Keratinocyte (primary cell): Measurements from ENCODE around the gene TPMT. TPM values are rescaled to one million over a fixed set of nuclear protein-coding genes. Genes with fewer than 3 reads are reported as not detected.

ENCODE experiments used
- DNase-seq: peaks from one replicate; pipeline ENCODE4 v3.0.0-alpha.2; 2011; ENCODE audit warnings: low read depth, missing footprints, low spot score
- FAIRE-seq: peaks from 2 replicates; lab custom pipeline; 2011; peaks lifted over from hg19 to GRCh38; lab: Jason Lieb, UNC
- H2AFZ ChIP-seq: 2 replicates; pipeline ENCODE4 v1.6.0; 2012; ENCODE audit warnings: low read length, control low read depth, inconsistent platforms; ENCODE audit not compliant: control insufficient read depth
- H3K27ac ChIP-seq: 2 replicates; pipeline ENCODE4 v1.5.1; 2011; ENCODE audit warnings: low read length; ENCODE audit not compliant: control insufficient read depth, insufficient read depth
- H3K27me3 ChIP-seq: 3 replicates; pipeline ENCODE4 v1.6.0; 2011; ENCODE audit warnings: low read length; ENCODE audit not compliant: control insufficient read depth, insufficient read depth; ENCODE audit errors: extremely low read depth
- H3K36me3 ChIP-seq, 2 experiments: 2 replicates in 1 of 2; 3 replicates in 1 of 2; pipeline ENCODE4 v1.5.1; 2011; ENCODE audit warnings: low read length in 2 of 2, mild to moderate bottlenecking in 1 of 2; ENCODE audit not compliant: control insufficient read depth in 2 of 2, insufficient read depth in 2 of 2; ENCODE audit errors: extremely low read depth in 1 of 2
- H3K4me1 ChIP-seq: 3 replicates; pipeline ENCODE4 v1.5.1; 2011; ENCODE audit warnings: low read length; ENCODE audit not compliant: control insufficient read depth, insufficient read depth; ENCODE audit errors: extremely low read depth
- H3K4me2 ChIP-seq: 3 replicates; pipeline ENCODE4 v1.6.0; 2011; ENCODE audit warnings: low read depth, low read length; ENCODE audit not compliant: control insufficient read depth, insufficient read depth; ENCODE audit errors: extremely low read depth
- H3K4me3 ChIP-seq, 3 experiments: fragments of 200-600 bp in 1 of 3; sonication (generic) in 1 of 3; 2 replicates in 2 of 3; 3 replicates in 1 of 3; pipeline ENCODE4 v1.5.1; 2011 to 2016; ENCODE audit warnings: low read length in 3 of 3, mild to moderate bottlenecking in 3 of 3, control low read depth in 2 of 3, inconsistent platforms in 1 of 3, low read depth in 1 of 3, mixed read lengths in 1 of 3, mixed run types in 1 of 3, moderate library complexity in 1 of 3; ENCODE audit not compliant: control insufficient read depth in 2 of 3, insufficient read depth in 2 of 3; ENCODE audit errors: extremely low read depth in 1 of 3
- H3K79me2 ChIP-seq: 2 replicates; pipeline ENCODE4 v1.6.0; 2012; ENCODE audit warnings: low read length; ENCODE audit not compliant: control insufficient read depth, insufficient read depth
- H3K9ac ChIP-seq: 3 replicates; pipeline ENCODE4 v1.6.0; 2011; ENCODE audit warnings: low read length; ENCODE audit not compliant: control insufficient read depth, insufficient read depth; ENCODE audit errors: extremely low read depth
- H3K9me1 ChIP-seq: 3 replicates; pipeline ENCODE4 v1.6.0; 2011; ENCODE audit warnings: low read length; ENCODE audit not compliant: control insufficient read depth, insufficient read depth; ENCODE audit errors: extremely low read depth
- H3K9me3 ChIP-seq: 2 replicates; pipeline ENCODE4 v1.5.1; 2012; ENCODE audit warnings: low read depth, low read length; ENCODE audit not compliant: control insufficient read depth
- H4K20me1 ChIP-seq: 3 replicates; pipeline ENCODE4 v1.6.0; 2011; ENCODE audit warnings: low read length; ENCODE audit not compliant: control insufficient read depth, insufficient read depth; ENCODE audit errors: extremely low read depth
- EZH2 ChIP-seq: IDR thresholded peaks from one replicate; pipeline ENCODE4 v1.6.1; 2012; ENCODE audit warnings: inconsistent platforms, mild to moderate bottlenecking, low read length, moderate library complexity
- dilution Hi-C: fragments of 300-500 bp; cut with MboI; formaldehyde crosslinking; loops from one replicate; pipeline ENCODE4 v1.7.0; 2020; ENCODE audit warnings: low sequenced_read_pairs; ENCODE audit not compliant: extremely low pct_ligation_motif_present
- polyA plus RNA-seq, 5 experiments: library from polyadenylated mRNA; depleted of rRNA in 3 of 5; stranded (reverse) in 3 of 5; stranded (forward) in 1 of 5; unstranded in 1 of 5; fragments of >200 nt; gene quantifications; 1 replicate in 1 of 5; 2 replicates in 3 of 5; 3 replicates in 1 of 5; pipeline versions ENCODE4 v1.2.1 to v1.2.3, GENCODE V29; 2011 to 2012; ENCODE audit warnings: missing spikeins in 2 of 5, low read depth in 1 of 5, low replicate concordance in 1 of 5
- TF ChIP-seq, protein P1 (sequence below), 3 experiments: IDR thresholded peaks in 1 of 3; conservative IDR thresholded peaks in 1 of 3; optimal IDR thresholded peaks in 1 of 3; 2 replicates in 2 of 3; 3 replicates in 1 of 3; pipeline versions ENCODE3 to v1.5.1; 2011; ENCODE audit warnings: low read length in 3 of 3, mild to moderate bottlenecking in 3 of 3, moderate library complexity in 2 of 3, control low read depth in 1 of 3, inconsistent platforms in 1 of 3; ENCODE audit not compliant: insufficient read depth in 2 of 3; ENCODE audit errors: extremely low read depth in 1 of 3

Gene TPMT
- polyA plus RNA-seq, 1 donor (not counting 4 experiments of a cell fraction or from before 2014, with no cell fraction given): 38.6 TPM

DNA sequence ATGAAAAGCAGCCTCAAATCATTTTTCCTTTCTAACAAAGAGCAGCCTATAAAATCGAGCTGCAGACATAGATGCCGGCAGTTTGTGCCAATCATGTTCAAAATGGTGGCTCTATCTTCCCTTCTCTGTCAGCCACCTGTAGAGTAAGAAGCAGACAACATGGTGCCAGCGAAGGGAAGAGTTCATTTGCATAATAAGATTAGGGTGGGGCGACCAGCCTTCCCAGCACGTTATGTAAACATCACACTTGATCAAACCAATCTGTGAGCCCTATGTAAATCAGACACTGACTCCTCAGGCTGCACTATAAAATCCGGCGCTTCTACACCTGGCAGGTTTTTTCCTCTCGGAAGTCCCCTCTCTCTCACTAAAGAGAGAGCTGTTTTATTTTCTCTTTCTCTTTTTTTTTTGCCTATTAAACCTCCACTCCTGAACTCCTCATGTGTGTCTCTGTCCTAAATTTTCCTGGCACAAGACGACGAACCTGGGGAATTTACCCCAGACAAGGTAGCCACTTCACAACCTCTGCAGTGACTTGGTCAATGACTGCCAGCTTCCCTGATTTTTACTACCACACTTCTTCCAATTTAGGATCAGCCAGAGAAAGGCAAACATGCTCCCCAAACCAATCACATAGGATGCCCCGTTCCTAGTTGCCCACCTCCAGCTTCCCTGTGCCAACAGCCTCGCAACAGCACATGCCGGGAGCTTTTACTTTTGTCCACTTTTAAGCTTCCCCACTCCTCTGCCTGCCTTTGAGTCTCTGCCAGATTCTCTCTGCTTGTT, 12.9 kb downstream of the TPMT start:
- TF ChIP-seq, protein P1, sequence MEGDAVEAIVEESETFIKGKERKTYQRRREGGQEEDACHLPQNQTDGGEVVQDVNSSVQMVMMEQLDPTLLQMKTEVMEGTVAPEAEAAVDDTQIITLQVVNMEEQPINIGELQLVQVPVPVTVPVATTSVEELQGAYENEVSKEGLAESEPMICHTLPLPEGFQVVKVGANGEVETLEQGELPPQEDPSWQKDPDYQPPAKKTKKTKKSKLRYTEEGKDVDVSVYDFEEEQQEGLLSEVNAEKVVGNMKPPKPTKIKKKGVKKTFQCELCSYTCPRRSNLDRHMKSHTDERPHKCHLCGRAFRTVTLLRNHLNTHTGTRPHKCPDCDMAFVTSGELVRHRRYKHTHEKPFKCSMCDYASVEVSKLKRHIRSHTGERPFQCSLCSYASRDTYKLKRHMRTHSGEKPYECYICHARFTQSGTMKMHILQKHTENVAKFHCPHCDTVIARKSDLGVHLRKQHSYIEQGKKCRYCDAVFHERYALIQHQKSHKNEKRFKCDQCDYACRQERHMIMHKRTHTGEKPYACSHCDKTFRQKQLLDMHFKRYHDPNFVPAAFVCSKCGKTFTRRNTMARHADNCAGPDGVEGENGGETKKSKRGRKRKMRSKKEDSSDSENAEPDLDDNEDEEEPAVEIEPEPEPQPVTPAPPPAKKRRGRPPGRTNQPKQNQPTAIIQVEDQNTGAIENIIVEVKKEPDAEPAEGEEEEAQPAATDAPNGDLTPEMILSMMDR (optimal IDR thresholded peaks at IDR 0.05 in 1 of 3, IDR thresholded peaks at IDR 0.05 in 1 of 3, conservative IDR thresholded peaks at IDR 0.05 in 1 of 3; ENCODE audit: extremely low read depth in 1 of 3, insufficient read depth in 2 of 3, low read length in 3 of 3): no peak
- TF ChIP-seq EZH2: no peak
- no peaks in the 10 kb centered on the region for H3K79me2 ChIP-seq
- no peak overlapping the region for H2AFZ ChIP-seq
- dilution Hi-C loops: no loop called here
- H3K9ac ChIP-seq: no peak overlapping the region
- no peaks in the 10 kb centered on the region for H3K9me3 ChIP-seq
- no peaks in the 10 kb centered on the region for H3K9me1 ChIP-seq
- H3K4me2 ChIP-seq: no peak overlapping the region
- H3K36me3 ChIP-seq: peaks cover 21% of the 10 kb centered on the region in 2 experiments
- no peak overlapping the region for H3K27ac ChIP-seq
- DNase-seq (no peak), FAIRE-seq (no peak)
- no peaks in the 10 kb centered on the region for H3K27me3 ChIP-seq
- no peak overlapping the region for H3K4me3 ChIP-seq
- no peaks in the 10 kb centered on the region for H4K20me1 ChIP-seq
- peaks cover 4% of the 10 kb centered on the region for H3K4me1 ChIP-seq

DNA sequence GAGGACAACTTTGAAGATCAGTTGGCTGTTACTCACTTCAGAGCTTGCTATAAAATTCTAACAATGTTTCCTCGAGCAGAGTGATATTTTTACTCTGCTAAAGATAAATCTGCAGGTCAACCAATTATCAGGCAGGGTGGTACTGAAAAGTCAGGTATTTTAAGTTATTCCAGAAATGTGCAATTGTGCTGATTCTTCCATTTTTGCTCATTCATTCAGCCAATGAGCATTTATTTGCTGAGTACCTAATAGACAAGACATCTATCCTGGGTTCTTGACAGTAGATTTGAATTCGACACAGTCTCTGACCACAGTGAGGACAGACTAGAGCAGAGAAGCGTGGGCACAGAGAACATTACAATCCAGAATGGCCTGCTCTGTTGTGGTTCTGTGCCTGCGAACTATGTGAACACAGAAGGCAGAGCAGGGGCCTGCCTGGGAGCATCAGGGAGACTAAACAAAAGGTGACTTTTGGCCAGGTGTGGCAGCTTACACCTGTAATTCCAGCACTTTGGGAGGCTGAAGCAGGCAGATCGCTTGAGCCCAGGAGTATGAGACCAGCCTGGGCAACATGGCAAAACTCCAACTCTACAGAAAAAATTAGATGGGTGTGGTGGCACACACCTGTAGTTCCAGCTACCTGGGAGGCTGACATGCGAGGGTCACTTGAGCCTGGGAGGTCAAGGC, 14.8 kb downstream of the TPMT start:
- dilution Hi-C loops: no loop called here
- peaks cover 20 to 21% of the 10 kb centered on the region in 2 experiments for H3K36me3 ChIP-seq

More for the DNA sequence above, 14.8 kb downstream of the TPMT start:
- DNase-seq: no peak
- Histone ChIP-seq H3K9me3 (no peaks in the 10 kb centered on the region), H3K79me2 (no peaks in the 10 kb centered on the region), H3K9ac (no peak overlapping the region), H3K27ac (no peak overlapping the region), H3K9me1 (no peaks in the 10 kb centered on the region), H4K20me1 (no peaks in the 10 kb centered on the region), H3K4me2 (no peak overlapping the region), H3K27me3 (no peaks in the 10 kb centered on the region), H3K4me3 (no peak overlapping the region), H2AFZ (no peak overlapping the region), H3K4me1 (no peaks in the 10 kb centered on the region)
- TF ChIP-seq EZH2: no peak
- TF ChIP-seq, protein P1 (optimal IDR thresholded peaks at IDR 0.05 in 1 of 3, IDR thresholded peaks at IDR 0.05 in 1 of 3, conservative IDR thresholded peaks at IDR 0.05 in 1 of 3; ENCODE audit: extremely low read depth in 1 of 3, insufficient read depth in 2 of 3, low read length in 3 of 3): no peak
- FAIRE-seq: no peak
